Placental pericyte (primary cell): ENCODE data around the gene RNF4. TPM values are rescaled to one million over a fixed set of nuclear protein-coding genes. Genes with fewer than 3 reads are reported as not detected.

ENCODE experiments used
- total RNA-seq: library from RNA; depleted of rRNA; stranded (reverse); fragments of >200 nt; gene quantifications from 2 replicates; pipeline ENCODE4 v1.2.3, GENCODE V29; 2012

The RNF4 gene, protein sequence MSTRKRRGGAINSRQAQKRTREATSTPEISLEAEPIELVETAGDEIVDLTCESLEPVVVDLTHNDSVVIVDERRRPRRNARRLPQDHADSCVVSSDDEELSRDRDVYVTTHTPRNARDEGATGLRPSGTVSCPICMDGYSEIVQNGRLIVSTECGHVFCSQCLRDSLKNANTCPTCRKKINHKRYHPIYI
- total RNA-seq, result 87.0 and 144 TPM in 2 replicates

DNA sequence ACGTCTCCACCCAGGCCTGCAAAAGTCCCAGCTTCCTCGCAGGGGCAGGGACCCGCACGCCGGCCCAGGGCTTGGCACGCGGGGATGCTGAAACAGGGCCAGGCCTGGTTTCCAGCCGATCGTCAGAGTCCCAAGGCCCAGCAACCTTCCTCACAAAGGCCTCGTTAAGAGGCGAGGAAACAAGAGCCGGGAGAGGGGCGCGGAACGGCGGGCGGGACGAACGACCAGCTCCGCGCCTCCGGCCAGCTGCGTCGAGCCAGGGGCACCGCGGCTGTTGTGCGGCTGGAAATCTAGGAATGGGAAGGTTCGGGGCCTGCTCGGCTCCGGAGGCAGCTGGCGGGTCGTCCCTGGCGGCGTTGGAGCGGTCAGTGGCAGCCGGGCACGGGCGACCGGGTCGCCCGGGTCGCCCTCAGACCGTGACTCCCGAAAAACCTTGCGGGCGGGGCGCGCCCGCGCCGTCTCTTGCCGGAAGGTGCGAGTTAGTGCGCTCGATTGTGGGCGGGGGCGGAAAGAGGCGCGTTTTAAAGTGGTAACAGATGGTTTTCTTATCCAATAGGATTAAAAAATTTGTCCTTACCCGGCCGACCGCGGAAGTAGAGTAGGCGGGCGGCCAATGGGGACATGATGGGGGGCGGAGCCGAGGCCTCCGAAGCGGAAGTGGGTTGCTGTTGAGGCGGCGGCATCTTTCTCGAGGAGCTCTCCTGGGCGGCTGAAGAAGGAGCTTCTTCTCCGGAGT lies at the start of gene RNF4:
Gene RNF4 (plus strand): TSS at position 651 of the 736 bp plus-strand sequence. CDS start 21,388 bp downstream, outside the sequence.

DNA sequence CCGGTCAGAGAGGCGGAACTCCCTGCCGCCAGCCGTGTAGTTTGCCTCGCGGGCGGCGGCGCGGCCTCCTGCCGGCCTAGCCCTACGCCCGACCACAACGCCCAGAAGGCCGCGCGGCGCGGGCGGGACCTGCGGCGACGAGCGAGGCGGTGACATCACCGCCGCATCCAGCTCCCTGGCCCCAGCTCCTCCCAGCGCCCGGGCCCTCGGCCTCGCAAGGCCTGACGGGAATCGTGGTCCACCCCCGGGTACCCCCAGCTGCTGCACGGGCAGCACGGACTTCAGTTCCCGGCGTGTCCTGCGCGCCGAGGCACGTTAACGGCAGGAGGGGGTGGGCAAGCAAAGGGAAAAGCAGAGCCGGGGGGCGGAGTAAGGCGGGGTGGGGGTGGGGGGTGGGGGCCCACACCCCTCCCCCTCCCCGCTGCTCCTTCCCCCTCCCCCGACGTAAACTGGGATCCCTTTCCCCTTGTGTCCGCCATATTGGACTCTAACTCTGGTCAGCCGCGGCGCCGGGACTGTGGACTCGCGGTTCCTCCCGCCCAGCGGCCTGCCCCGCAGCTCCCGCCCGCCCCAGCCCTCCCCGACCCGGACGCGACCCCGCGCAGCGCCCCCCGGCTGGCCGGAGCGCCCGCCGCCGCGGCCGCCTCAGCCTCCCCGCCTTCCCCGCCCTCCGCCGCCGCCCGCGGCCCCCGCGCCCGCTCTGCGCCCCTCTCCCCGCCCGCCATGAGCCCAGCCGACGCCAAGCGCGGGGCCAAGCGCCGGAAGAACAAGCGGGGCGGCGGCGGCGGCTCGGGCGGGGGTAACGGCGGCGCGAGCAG lies 67.5 kb downstream of the RNF4 start, which contains the start of gene FAM193A:
Gene FAM193A (plus strand): TSS at position 455 of the 818 bp plus-strand sequence. CDS start 269 bp downstream, at position 724.

Other genes with a start within 250 kb of the RNF4 start
- 3.7 and 15.0 TPM in 2 replicates for gene HAUS3, start 227.0 kb upstream of the RNF4 start, total RNA-seq
- 1.1 and 1.9 TPM in 2 replicates for gene POLN, start 227.0 kb upstream of the RNF4 start, total RNA-seq
- 31.4 and 45.7 TPM in 2 replicates for gene MXD4, start 207.0 kb upstream of the RNF4 start, total RNA-seq
- 5.3 and 7.4 TPM in 2 replicates for gene ZFYVE28, start 50.5 kb upstream of the RNF4 start, total RNA-seq
- gene CFAP99, start 50.2 kb upstream of the RNF4 start, total RNA-seq, result under 0.01 TPM in 2 replicates
- gene FAM193A, start 67.5 kb downstream of the RNF4 start, total RNA-seq, result 19.7 and 24.3 TPM in 2 replicates